ENCODE results near the gene SKAP2. TPM values are rescaled to one million over a fixed set of nuclear protein-coding genes. Genes with fewer than 3 reads are reported as not detected.

SKAP2 gene
- total RNA-seq, 2 donors from 2014 or later: 3.3 to 3.4 TPM

- H3K4me3 Mint-ChIP-seq: no peak overlapping the region
- no peak overlapping the region for H3K27ac ChIP-seq (ENCODE audit: low read depth, low read length)
- no peak for TF ChIP-seq CTCF (conservative IDR thresholded peaks at IDR 0.05)
- no peak for DNase-seq
- H3K9ac ChIP-seq (ENCODE audit: extremely low read depth, low read length, poor library complexity, severe bottlenecking): no peak overlapping the region
- no peaks in the 10 kb centered on the region for H3K4me1 Mint-ChIP-seq
- H3K27me3 ChIP-seq (ENCODE audit: control insufficient read depth, insufficient read depth, low read length, poor library complexity, severe bottlenecking): no peaks in the 10 kb centered on the region
- WGBS, 2 experiments (ENCODE audit: insufficient coverage in 1 of 2, insufficient read length in 1 of 2): 91 to 96% methylated on average over 2 to 4 of the region's 4 CpGs
- H3K27ac Mint-ChIP-seq: no peak overlapping the region
- no peaks in the 10 kb centered on the region for H3K4me1 ChIP-seq (ENCODE audit: control insufficient read depth, insufficient read depth, low read length)
- no peaks in the 10 kb centered on the region for H3K27me3 Mint-ChIP-seq (ENCODE audit: insufficient read depth)
- H3K9me3 ChIP-seq (ENCODE audit: control insufficient read depth, low read length): no peaks in the 10 kb centered on the region
- no peak overlapping the region for H3K4me3 ChIP-seq (ENCODE audit: low read length)
- no peaks in the 10 kb centered on the region for H3K36me3 ChIP-seq (ENCODE audit: control insufficient read depth, insufficient read depth, low read length)
- no peaks in the 10 kb centered on the region for H3K36me3 Mint-ChIP-seq (ENCODE audit: low read depth)
- no peaks in the 10 kb centered on the region for H3K9me3 Mint-ChIP-seq
Measured at GRCh38 chr7:26625286-26625685, 239.1 kb downstream of the SKAP2 start.

- WGBS, 2 experiments (ENCODE audit: insufficient coverage in 1 of 2, insufficient read length in 1 of 2): 92% methylated on average over 10 to 12 of the region's 12 CpGs
- H3K27ac Mint-ChIP-seq: no peak overlapping the region
Measured at GRCh38 chr7:26624839-26625238, 239.6 kb downstream of the SKAP2 start.

GRCh38 chr7:26624431-26624830 lies 240.0 kb downstream of the SKAP2 start:
- H3K4me3 Mint-ChIP-seq: no peak overlapping the region
- H3K9me3 ChIP-seq (ENCODE audit: control insufficient read depth, low read length): no peaks in the 10 kb centered on the region
- H3K9ac ChIP-seq (ENCODE audit: extremely low read depth, low read length, poor library complexity, severe bottlenecking): no peak overlapping the region
- H3K36me3 Mint-ChIP-seq (ENCODE audit: low read depth): no peaks in the 10 kb centered on the region
- no peak overlapping the region for H3K4me3 ChIP-seq (ENCODE audit: low read length)
- no peaks in the 10 kb centered on the region for H3K4me1 ChIP-seq (ENCODE audit: control insufficient read depth, insufficient read depth, low read length)
- H3K9me3 Mint-ChIP-seq: no peaks in the 10 kb centered on the region
- no peaks in the 10 kb centered on the region for H3K4me1 Mint-ChIP-seq
- 88 to 100% methylated on average over 1 to 5 of the region's 5 CpGs for WGBS, 2 experiments (ENCODE audit: insufficient coverage in 1 of 2, insufficient read length in 1 of 2)
- TF ChIP-seq CTCF (conservative IDR thresholded peaks at IDR 0.05): no peak
- no peak for DNase-seq
- H3K27me3 ChIP-seq (ENCODE audit: control insufficient read depth, insufficient read depth, low read length, poor library complexity, severe bottlenecking): no peaks in the 10 kb centered on the region
- H3K27ac Mint-ChIP-seq: no peak overlapping the region
- H3K36me3 ChIP-seq (ENCODE audit: control insufficient read depth, insufficient read depth, low read length): no peaks in the 10 kb centered on the region
- H3K27me3 Mint-ChIP-seq (ENCODE audit: insufficient read depth): no peaks in the 10 kb centered on the region
- no peak overlapping the region for H3K27ac ChIP-seq (ENCODE audit: low read depth, low read length)

More at GRCh38 chr7:26624839-26625238, 239.6 kb downstream of the SKAP2 start:
- H3K9me3 Mint-ChIP-seq: no peaks in the 10 kb centered on the region
- no peaks in the 10 kb centered on the region for H3K27me3 Mint-ChIP-seq (ENCODE audit: insufficient read depth)
- Histone ChIP-seq H3K9ac (ENCODE audit: extremely low read depth, low read length, poor library complexity, severe bottlenecking) (no peak overlapping the region), H3K9me3 (ENCODE audit: control insufficient read depth, low read length) (no peaks in the 10 kb centered on the region), H3K27me3 (ENCODE audit: control insufficient read depth, insufficient read depth, low read length, poor library complexity, severe bottlenecking) (no peaks in the 10 kb centered on the region), H3K36me3 (ENCODE audit: control insufficient read depth, insufficient read depth, low read length) (no peaks in the 10 kb centered on the region), H3K27ac (ENCODE audit: low read depth, low read length) (no peak overlapping the region), H3K4me3 (ENCODE audit: low read length) (no peak overlapping the region), H3K4me1 (ENCODE audit: control insufficient read depth, insufficient read depth, low read length) (no peaks in the 10 kb centered on the region)
- no peaks in the 10 kb centered on the region for H3K4me1 Mint-ChIP-seq
- no peak for DNase-seq
- TF ChIP-seq CTCF (conservative IDR thresholded peaks at IDR 0.05): no peak
- H3K36me3 Mint-ChIP-seq (ENCODE audit: low read depth): no peaks in the 10 kb centered on the region
- H3K4me3 Mint-ChIP-seq: no peak overlapping the region

Measured in endodermal cell (in vitro differentiated cells).